ENCODE measurements around the gene ADGRL4.

DNA sequence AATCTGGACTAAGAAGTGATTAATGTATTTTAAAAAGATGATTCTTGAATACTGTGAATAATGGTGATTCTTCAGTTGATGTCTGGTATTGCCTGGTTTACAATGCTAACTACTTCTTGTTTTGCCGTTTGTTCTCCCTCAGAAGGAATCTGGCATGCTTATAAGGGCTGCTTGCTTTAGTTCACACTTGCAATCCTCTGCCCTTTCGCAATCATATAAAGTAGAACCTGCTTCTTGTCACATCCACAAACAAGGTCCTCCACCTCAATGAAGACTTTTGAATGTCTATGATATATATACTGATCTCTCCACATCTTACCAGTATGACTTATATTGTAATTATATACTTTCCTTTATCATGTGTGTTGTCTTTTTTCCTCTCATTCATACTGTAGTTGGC lies 92.6 kb downstream of the ADGRL4 start:
- TF ChIP-seq, protein P1, sequence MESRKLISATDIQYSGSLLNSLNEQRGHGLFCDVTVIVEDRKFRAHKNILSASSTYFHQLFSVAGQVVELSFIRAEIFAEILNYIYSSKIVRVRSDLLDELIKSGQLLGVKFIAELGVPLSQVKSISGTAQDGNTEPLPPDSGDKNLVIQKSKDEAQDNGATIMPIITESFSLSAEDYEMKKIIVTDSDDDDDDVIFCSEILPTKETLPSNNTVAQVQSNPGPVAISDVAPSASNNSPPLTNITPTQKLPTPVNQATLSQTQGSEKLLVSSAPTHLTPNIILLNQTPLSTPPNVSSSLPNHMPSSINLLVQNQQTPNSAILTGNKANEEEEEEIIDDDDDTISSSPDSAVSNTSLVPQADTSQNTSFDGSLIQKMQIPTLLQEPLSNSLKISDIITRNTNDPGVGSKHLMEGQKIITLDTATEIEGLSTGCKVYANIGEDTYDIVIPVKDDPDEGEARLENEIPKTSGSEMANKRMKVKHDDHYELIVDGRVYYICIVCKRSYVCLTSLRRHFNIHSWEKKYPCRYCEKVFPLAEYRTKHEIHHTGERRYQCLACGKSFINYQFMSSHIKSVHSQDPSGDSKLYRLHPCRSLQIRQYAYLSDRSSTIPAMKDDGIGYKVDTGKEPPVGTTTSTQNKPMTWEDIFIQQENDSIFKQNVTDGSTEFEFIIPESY (CRISPR knock-in tag; IDR thresholded peaks at IDR 0.05) = no peak
- TF ChIP-seq KDM5A (IDR thresholded peaks at IDR 0.05; ENCODE audit: borderline replicate concordance, low read length) (no peak), POLR2A (IDR thresholded peaks at IDR 0.05; ENCODE audit: insufficient read depth in 1 of 2, low read depth in 2 of 2, low read length in 2 of 2) (no peak), CBX1 (IDR thresholded peaks at IDR 0.05; ENCODE audit: low read depth) (no peak), ZNF496 (CRISPR knock-in tag; IDR thresholded peaks at IDR 0.05; ENCODE audit: insufficient replicate concordance) (no peak), RFXAP (CRISPR knock-in tag; IDR thresholded peaks at IDR 0.05; ENCODE audit: borderline replicate concordance) (no peak), CHD4 (IDR thresholded peaks at IDR 0.05; ENCODE audit: borderline replicate concordance, low read length) (no peak)
- TF ChIP-seq, protein P2, sequence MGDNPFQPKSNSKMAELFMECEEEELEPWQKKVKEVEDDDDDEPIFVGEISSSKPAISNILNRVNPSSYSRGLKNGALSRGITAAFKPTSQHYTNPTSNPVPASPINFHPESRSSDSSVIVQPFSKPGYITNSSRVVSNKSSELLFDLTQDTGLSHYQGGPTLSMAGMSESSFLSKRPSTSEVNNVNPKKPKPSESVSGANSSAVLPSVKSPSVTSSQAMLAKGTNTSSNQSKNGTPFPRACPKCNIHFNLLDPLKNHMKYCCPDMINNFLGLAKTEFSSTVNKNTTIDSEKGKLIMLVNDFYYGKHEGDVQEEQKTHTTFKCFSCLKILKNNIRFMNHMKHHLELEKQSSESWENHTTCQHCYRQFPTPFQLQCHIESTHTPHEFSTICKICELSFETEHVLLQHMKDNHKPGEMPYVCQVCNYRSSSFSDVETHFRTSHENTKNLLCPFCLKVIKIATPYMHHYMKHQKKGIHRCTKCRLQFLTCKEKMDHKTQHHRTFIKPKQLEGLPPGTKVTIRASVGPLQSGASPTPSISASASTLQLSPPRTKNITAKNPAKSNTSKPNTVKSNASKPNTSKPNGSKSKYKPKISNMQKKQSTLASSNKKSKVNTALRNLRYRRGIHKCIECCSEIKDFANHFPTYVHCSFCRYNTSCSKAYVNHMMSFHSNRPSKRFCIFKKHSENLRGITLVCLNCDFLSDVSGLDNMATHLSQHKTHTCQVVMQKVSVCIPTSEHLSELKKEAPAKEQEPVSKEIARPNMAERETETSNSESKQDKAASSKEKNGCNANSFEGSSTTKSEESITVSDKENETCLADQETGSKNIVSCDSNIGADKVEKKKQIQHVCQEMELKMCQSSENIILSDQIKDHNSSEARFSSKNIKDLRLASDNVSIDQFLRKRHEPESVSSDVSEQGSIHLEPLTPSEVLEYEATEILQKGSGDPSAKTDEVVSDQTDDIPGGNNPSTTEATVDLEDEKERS (CRISPR knock-in tag; IDR thresholded peaks at IDR 0.05) = no peak
- TF ChIP-seq, protein P3, sequence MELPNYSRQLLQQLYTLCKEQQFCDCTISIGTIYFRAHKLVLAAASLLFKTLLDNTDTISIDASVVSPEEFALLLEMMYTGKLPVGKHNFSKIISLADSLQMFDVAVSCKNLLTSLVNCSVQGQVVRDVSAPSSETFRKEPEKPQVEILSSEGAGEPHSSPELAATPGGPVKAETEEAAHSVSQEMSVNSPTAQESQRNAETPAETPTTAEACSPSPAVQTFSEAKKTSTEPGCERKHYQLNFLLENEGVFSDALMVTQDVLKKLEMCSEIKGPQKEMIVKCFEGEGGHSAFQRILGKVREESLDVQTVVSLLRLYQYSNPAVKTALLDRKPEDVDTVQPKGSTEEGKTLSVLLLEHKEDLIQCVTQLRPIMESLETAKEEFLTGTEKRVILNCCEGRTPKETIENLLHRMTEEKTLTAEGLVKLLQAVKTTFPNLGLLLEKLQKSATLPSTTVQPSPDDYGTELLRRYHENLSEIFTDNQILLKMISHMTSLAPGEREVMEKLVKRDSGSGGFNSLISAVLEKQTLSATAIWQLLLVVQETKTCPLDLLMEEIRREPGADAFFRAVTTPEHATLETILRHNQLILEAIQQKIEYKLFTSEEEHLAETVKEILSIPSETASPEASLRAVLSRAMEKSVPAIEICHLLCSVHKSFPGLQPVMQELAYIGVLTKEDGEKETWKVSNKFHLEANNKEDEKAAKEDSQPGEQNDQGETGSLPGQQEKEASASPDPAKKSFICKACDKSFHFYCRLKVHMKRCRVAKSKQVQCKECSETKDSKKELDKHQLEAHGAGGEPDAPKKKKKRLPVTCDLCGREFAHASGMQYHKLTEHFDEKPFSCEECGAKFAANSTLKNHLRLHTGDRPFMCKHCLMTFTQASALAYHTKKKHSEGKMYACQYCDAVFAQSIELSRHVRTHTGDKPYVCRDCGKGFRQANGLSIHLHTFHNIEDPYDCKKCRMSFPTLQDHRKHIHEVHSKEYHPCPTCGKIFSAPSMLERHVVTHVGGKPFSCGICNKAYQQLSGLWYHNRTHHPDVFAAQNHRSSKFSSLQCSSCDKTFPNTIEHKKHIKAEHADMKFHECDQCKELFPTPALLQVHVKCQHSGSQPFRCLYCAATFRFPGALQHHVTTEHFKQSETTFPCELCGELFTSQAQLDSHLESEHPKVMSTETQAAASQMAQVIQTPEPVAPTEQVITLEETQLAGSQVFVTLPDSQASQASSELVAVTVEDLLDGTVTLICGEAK (IDR thresholded peaks at IDR 0.05) = no peak
- TF ChIP-seq, protein P3 (CRISPR knock-in tag; IDR thresholded peaks at IDR 0.05) = no peak
